ENCODE measurements around the gene LEKR1. TPM values are rescaled to one million over a fixed set of nuclear protein-coding genes. Genes with fewer than 3 reads are reported as not detected.

LEKR1 gene
- polyA plus RNA-seq, 1 experiment, result 0.12 TPM

GRCh38 chr3:156825795-156826143, 384 bp upstream of the LEKR1 start:
- H3K4me3 ChIP-seq (ENCODE audit: low read depth, low read length), result peak overlapping the region; percentile 60
- CTCF ChIA-PET, result no interaction called here
- POLR2A ChIA-PET, result no interaction called here

GRCh38 chr3:156826896-156827882, 1.0 kb downstream of the LEKR1 start:
- no peak for TF ChIP-seq CTCF (IDR thresholded peaks at IDR 0.05; ENCODE audit: insufficient read depth, low read depth, low read length)

More at GRCh38 chr3:156825795-156826143, 384 bp upstream of the LEKR1 start:
- TF ChIP-seq CTCF (IDR thresholded peaks at IDR 0.05; ENCODE audit: insufficient read depth, low read depth, low read length), result no peak
- H3K27me3 ChIP-seq (ENCODE audit: control insufficient read depth, insufficient read depth, low read length), result no peaks in the 10 kb centered on the region
- no peak for DNase-seq (ENCODE audit: low read depth)
- H3K36me3 ChIP-seq (ENCODE audit: control insufficient read depth, insufficient read depth, low read length), result no peaks in the 10 kb centered on the region

GRCh38 chr3:156831006-156831405, 4.9 kb downstream of the LEKR1 start:
- no peak for TF ChIP-seq CTCF (IDR thresholded peaks at IDR 0.05; ENCODE audit: insufficient read depth, low read depth, low read length)
- no peaks in the 10 kb centered on the region for H3K36me3 ChIP-seq (ENCODE audit: control insufficient read depth, insufficient read depth, low read length)
- H3K27me3 ChIP-seq (ENCODE audit: control insufficient read depth, insufficient read depth, low read length), result no peaks in the 10 kb centered on the region
- H3K4me3 ChIP-seq (ENCODE audit: low read depth, low read length), result no peak overlapping the region
- POLR2A ChIA-PET, result no interaction called here
- no peak for DNase-seq (ENCODE audit: low read depth)
- CTCF ChIA-PET, result interaction anchor here (0.6 kb wide), 1 partner anchor 79 kb away, joined by 4 read pairs; no protein-coding TSS in a partner anchor

More at GRCh38 chr3:156826896-156827882, 1.0 kb downstream of the LEKR1 start:
- ChIA-PET POLR2A (no interaction called here), CTCF (interaction anchor here (0.5 kb wide), 1 partner anchor 31 kb away, joined by 3 read pairs; no protein-coding TSS in a partner anchor)
- Histone ChIP-seq H3K4me3 (ENCODE audit: low read depth, low read length) (peak overlapping the region; percentile 60), H3K27me3 (ENCODE audit: control insufficient read depth, insufficient read depth, low read length) (no peaks in the 10 kb centered on the region), H3K36me3 (ENCODE audit: control insufficient read depth, insufficient read depth, low read length) (no peaks in the 10 kb centered on the region)
- DNase-seq (ENCODE audit: low read depth), result no peak

- no peak for DNase-seq (ENCODE audit: low read depth)
- no peaks in the 10 kb centered on the region for H3K36me3 ChIP-seq (ENCODE audit: control insufficient read depth, insufficient read depth, low read length)
- CTCF ChIA-PET, result no interaction called here
- no peak for TF ChIP-seq CTCF (IDR thresholded peaks at IDR 0.05; ENCODE audit: insufficient read depth, low read depth, low read length)
- POLR2A ChIA-PET, result no interaction called here
- H3K4me3 ChIP-seq (ENCODE audit: low read depth, low read length), result no peak overlapping the region
- H3K27me3 ChIP-seq (ENCODE audit: control insufficient read depth, insufficient read depth, low read length), result no peaks in the 10 kb centered on the region
Measured at GRCh38 chr3:156834435-156834834, 8.3 kb downstream of the LEKR1 start.

GRCh38 chr3:156834962-156835535, 8.9 kb downstream of the LEKR1 start:
- TF ChIP-seq CTCF (IDR thresholded peaks at IDR 0.05; ENCODE audit: insufficient read depth, low read depth, low read length), result no peak
- Histone ChIP-seq H3K27me3 (ENCODE audit: control insufficient read depth, insufficient read depth, low read length) (no peaks in the 10 kb centered on the region), H3K4me3 (ENCODE audit: low read depth, low read length) (no peak overlapping the region), H3K36me3 (ENCODE audit: control insufficient read depth, insufficient read depth, low read length) (no peaks in the 10 kb centered on the region)
- POLR2A ChIA-PET, result no interaction called here
- CTCF ChIA-PET, result no interaction called here
- no peak for DNase-seq (ENCODE audit: low read depth)
